CD4-positive, CD25-positive, alpha-beta regulatory T cell (primary cell): ENCODE data around the gene TOM1L2. TPM values are rescaled to one million over a fixed set of nuclear protein-coding genes. Genes with fewer than 3 reads are reported as not detected.
A peak's percentile ranks its signal among the peaks of the same experiment; 100 is the strongest.

ENCODE experiments used
- ATAC-seq, 2 donors: fragments of 150-1000 bp; cut with Tn5 transposase; one replicate each; pipeline ENCODE4 v1.10.0; 2021; ENCODE audit warnings: low read depth in 2 of 2, moderate number of reproducible peaks in 2 of 2, moderate library complexity in 1 of 2
- DNase-seq, 3 donors: peaks; one replicate each; pipeline versions ENCODE4 v3.0.0 to v3.0.0-alpha.2; 2012 to 2022; ENCODE audit warnings: mixed read lengths in 1 of 3
- H3K27ac ChIP-seq: one replicate; pipeline ENCODE4 v1.7.0; 2013; ENCODE audit warnings: mild to moderate bottlenecking, low read length; ENCODE audit not compliant: insufficient read depth, poor library complexity, severe bottlenecking
- H3K27me3 ChIP-seq: one replicate; pipeline ENCODE4 v1.7.0; 2013; ENCODE audit warnings: low read length; ENCODE audit not compliant: control insufficient read depth, insufficient read depth
- H3K36me3 ChIP-seq: one replicate; pipeline ENCODE4 v1.7.0; 2013; ENCODE audit warnings: mild to moderate bottlenecking, low read length, moderate library complexity; ENCODE audit not compliant: control insufficient read depth, insufficient read depth
- H3K4me1 ChIP-seq: 2 replicates; pipeline ENCODE4 v1.7.0; 2013; ENCODE audit warnings: mild to moderate bottlenecking, low read length; ENCODE audit not compliant: insufficient read depth, control insufficient read depth, poor library complexity, severe bottlenecking
- H3K4me3 ChIP-seq: one replicate; pipeline ENCODE4 v1.7.0; 2013; ENCODE audit warnings: low read depth, mild to moderate bottlenecking, low read length, moderate library complexity
- H3K9me3 ChIP-seq, 2 experiments: 1 replicate in 1 of 2; 2 replicates in 1 of 2; pipeline ENCODE4 v1.7.0; 2013; ENCODE audit warnings: low read length in 2 of 2, mild to moderate bottlenecking in 1 of 2, moderate library complexity in 1 of 2; ENCODE audit not compliant: control insufficient read depth in 2 of 2
- H3K27ac Mint-ChIP-seq, 3 donors: one replicate each; pipeline ENCODE4 v1.8.0; 2020 to 2022; ENCODE audit warnings: mild to moderate bottlenecking in 3 of 3, mixed read lengths in 3 of 3, moderate library complexity in 2 of 3
- H3K27me3 Mint-ChIP-seq: one replicate; pipeline ENCODE4 v1.8.0; 2022; ENCODE audit warnings: mild to moderate bottlenecking, mixed read lengths
- H3K36me3 Mint-ChIP-seq: one replicate; pipeline ENCODE4 v1.8.0; 2020; ENCODE audit warnings: mixed read lengths
- H3K4me1 Mint-ChIP-seq, 4 donors: one replicate each; pipeline ENCODE4 v1.8.0; 2020 to 2022; ENCODE audit warnings: mixed read lengths in 4 of 4, mild to moderate bottlenecking in 1 of 4
- H3K4me3 Mint-ChIP-seq, 4 donors: one replicate each; pipeline ENCODE4 v1.8.0; 2020 to 2022; ENCODE audit warnings: mild to moderate bottlenecking in 4 of 4, mixed read lengths in 4 of 4, moderate library complexity in 3 of 4
- H3K9me3 Mint-ChIP-seq, 7 donors: one replicate each; pipeline ENCODE4 v1.8.0; 2020 to 2022; ENCODE audit warnings: mixed read lengths in 7 of 7, mild to moderate bottlenecking in 3 of 7, moderate library complexity in 2 of 7
- polyA plus RNA-seq, 4 donors: library from polyadenylated mRNA; unstranded; fragments of 300-500 nt; fragmentation: Illumina TruSeq; gene quantifications; one replicate each; pipeline ENCODE4 v1.2.3, GENCODE V29; 2021
- total RNA-seq: library from RNA; stranded (reverse); gene quantifications from one replicate; pipeline ENCODE4 v1.2.3, GENCODE V29; 2022

TOM1L2 gene
- total and polyA plus RNA-seq, 5 donors from 2014 or later = 4.0 to 50.8 (median 6.7) TPM

GRCh38 chr17:17993366-17993765 is 21.2 kb upstream of the TOM1L2 start:
- no peaks in the 10 kb centered on the region for H3K36me3 ChIP-seq
- no peak overlapping the region for H3K27ac ChIP-seq
- Mint-ChIP-seq H3K27ac (peak overlapping the region in 1 of 3 donors; percentile 59), H3K4me1 (no peaks in the 10 kb centered on the region), H3K9me3 (no peaks in the 10 kb centered on the region), H3K27me3 (no peaks in the 10 kb centered on the region), H3K36me3 (no peaks in the 10 kb centered on the region), H3K4me3 (no peak overlapping the region)
- H3K4me3 ChIP-seq = no peak overlapping the region
- DNase-seq (no peak), ATAC-seq (no peak)
- no peaks in the 10 kb centered on the region for H3K4me1 ChIP-seq
- H3K27me3 ChIP-seq = no peaks in the 10 kb centered on the region
- H3K9me3 ChIP-seq = no peaks in the 10 kb centered on the region

GRCh38 chr17:17990282-17990681 is 18.1 kb upstream of the TOM1L2 start:
- Mint-ChIP-seq H3K27ac (no peak overlapping the region), H3K9me3 (no peaks in the 10 kb centered on the region)
- no peak for ATAC-seq

GRCh38 chr17:17989618-17990017 is 17.4 kb upstream of the TOM1L2 start:
- H3K27ac ChIP-seq = no peak overlapping the region
- H3K36me3 ChIP-seq = no peaks in the 10 kb centered on the region
- Mint-ChIP-seq H3K27ac (no peak overlapping the region), H3K4me3 (no peak overlapping the region), H3K4me1 (no peaks in the 10 kb centered on the region), H3K36me3 (no peaks in the 10 kb centered on the region), H3K9me3 (no peaks in the 10 kb centered on the region), H3K27me3 (no peaks in the 10 kb centered on the region)
- no peak for DNase-seq
- no peaks in the 10 kb centered on the region for H3K9me3 ChIP-seq
- H3K27me3 ChIP-seq = no peaks in the 10 kb centered on the region
- no peaks in the 10 kb centered on the region for H3K4me1 ChIP-seq
- no peak overlapping the region for H3K4me3 ChIP-seq
- no peak for ATAC-seq

More at GRCh38 chr17:17990282-17990681, 18.1 kb upstream of the TOM1L2 start:
- Histone ChIP-seq H3K9me3 (no peaks in the 10 kb centered on the region), H3K36me3 (no peaks in the 10 kb centered on the region), H3K4me1 (no peaks in the 10 kb centered on the region), H3K27ac (no peak overlapping the region), H3K4me3 (no peak overlapping the region), H3K27me3 (no peaks in the 10 kb centered on the region)
- Mint-ChIP-seq H3K4me1 (no peaks in the 10 kb centered on the region), H3K36me3 (no peaks in the 10 kb centered on the region), H3K27me3 (no peaks in the 10 kb centered on the region), H3K4me3 (peak overlapping the region in 1 of 4 donors; percentile 85)
- DNase-seq = no peak

DNA sequence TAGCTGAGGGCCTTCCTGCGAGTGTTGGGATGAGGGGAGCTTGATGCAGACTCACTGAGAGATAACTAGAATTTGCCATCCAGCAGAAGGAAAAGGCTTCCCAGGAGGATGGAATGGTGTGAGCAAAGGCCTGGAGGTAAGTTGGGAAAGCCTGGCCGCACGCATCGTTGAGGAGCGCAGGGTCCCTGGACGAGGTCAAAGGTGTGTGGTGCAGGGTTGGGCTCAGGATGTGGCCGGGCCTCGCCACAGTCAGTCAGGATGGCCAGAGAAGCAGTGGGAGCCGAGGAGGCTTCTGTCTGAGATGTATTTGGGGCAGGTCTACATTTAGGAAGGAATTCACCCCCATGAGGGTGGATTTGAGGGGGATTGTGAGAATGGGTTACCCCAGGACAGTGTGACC is 16.9 kb upstream of the TOM1L2 start:
- Histone ChIP-seq H3K4me1 (no peaks in the 10 kb centered on the region), H3K36me3 (no peaks in the 10 kb centered on the region), H3K27me3 (no peaks in the 10 kb centered on the region), H3K9me3 (no peaks in the 10 kb centered on the region), H3K4me3 (no peak overlapping the region), H3K27ac (no peak overlapping the region)
- H3K27me3 Mint-ChIP-seq = no peaks in the 10 kb centered on the region
- ATAC-seq = no peak
- no peaks in the 10 kb centered on the region for H3K9me3 Mint-ChIP-seq
- H3K4me3 Mint-ChIP-seq = no peak overlapping the region
- no peak overlapping the region for H3K27ac Mint-ChIP-seq
- DNase-seq = no peak
- H3K36me3 Mint-ChIP-seq = no peaks in the 10 kb centered on the region
- H3K4me1 Mint-ChIP-seq = no peaks in the 10 kb centered on the region

DNA sequence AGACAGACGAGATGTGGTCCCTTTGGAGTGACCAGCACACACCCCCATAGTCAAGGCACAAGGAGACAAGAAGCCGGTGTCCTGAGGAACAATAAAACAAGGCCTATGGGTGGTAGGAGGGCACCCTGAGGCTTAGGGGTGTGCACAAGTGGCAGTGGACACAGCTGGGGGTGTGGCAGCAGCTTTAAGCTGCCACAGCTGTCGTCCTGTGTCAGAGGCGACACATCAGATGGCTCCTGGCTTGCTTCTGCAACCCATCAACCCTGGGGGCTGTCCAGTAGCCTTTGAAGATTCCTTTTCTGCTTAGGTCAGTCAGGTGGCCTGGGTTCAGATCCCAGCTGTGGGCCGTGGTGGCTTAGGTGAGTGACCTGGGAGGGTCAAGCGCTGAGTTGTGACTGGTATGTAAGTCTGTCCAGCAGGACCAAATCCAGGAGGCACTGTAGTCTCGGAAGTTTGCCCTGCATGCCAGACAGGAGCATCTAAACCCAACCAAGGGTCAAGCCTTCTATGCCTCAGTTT is 16.3 kb upstream of the TOM1L2 start:
- H3K4me3 ChIP-seq = no peak overlapping the region
- H3K4me1 ChIP-seq = no peaks in the 10 kb centered on the region
- no peak overlapping the region for H3K27ac ChIP-seq
- H3K36me3 ChIP-seq = no peaks in the 10 kb centered on the region
- Mint-ChIP-seq H3K4me1 (no peaks in the 10 kb centered on the region), H3K9me3 (no peaks in the 10 kb centered on the region), H3K4me3 (no peak overlapping the region), H3K27ac (no peak overlapping the region), H3K27me3 (no peaks in the 10 kb centered on the region), H3K36me3 (no peaks in the 10 kb centered on the region)
- ATAC-seq = no peak
- DNase-seq = no peak
- H3K9me3 ChIP-seq = no peaks in the 10 kb centered on the region
- H3K27me3 ChIP-seq = no peaks in the 10 kb centered on the region

- no peaks in the 10 kb centered on the region for H3K9me3 ChIP-seq
- no peak for DNase-seq
- Mint-ChIP-seq H3K27me3 (no peaks in the 10 kb centered on the region), H3K36me3 (no peaks in the 10 kb centered on the region), H3K4me3 (no peak overlapping the region), H3K27ac (no peak overlapping the region), H3K4me1 (no peaks in the 10 kb centered on the region), H3K9me3 (no peaks in the 10 kb centered on the region)
- no peak overlapping the region for H3K4me3 ChIP-seq
- H3K27ac ChIP-seq = no peak overlapping the region
- no peaks in the 10 kb centered on the region for H3K36me3 ChIP-seq
- H3K4me1 ChIP-seq = no peaks in the 10 kb centered on the region
- no peaks in the 10 kb centered on the region for H3K27me3 ChIP-seq
- ATAC-seq = no peak
Measured at GRCh38 chr17:17987901-17988300, 15.7 kb upstream of the TOM1L2 start.

- H3K27me3 Mint-ChIP-seq = no peaks in the 10 kb centered on the region
- H3K9me3 Mint-ChIP-seq = no peaks in the 10 kb centered on the region
- Histone ChIP-seq H3K36me3 (no peaks in the 10 kb centered on the region), H3K4me1 (no peaks in the 10 kb centered on the region), H3K27me3 (no peaks in the 10 kb centered on the region), H3K4me3 (no peak overlapping the region), H3K27ac (no peak overlapping the region), H3K9me3 (no peaks in the 10 kb centered on the region)
- H3K4me1 Mint-ChIP-seq = no peaks in the 10 kb centered on the region
- H3K27ac Mint-ChIP-seq = no peak overlapping the region
- no peak for ATAC-seq
- no peak overlapping the region for H3K4me3 Mint-ChIP-seq
- no peaks in the 10 kb centered on the region for H3K36me3 Mint-ChIP-seq
- no peak for DNase-seq
Measured at GRCh38 chr17:17987187-17987896, 15.1 kb upstream of the TOM1L2 start.

DNA sequence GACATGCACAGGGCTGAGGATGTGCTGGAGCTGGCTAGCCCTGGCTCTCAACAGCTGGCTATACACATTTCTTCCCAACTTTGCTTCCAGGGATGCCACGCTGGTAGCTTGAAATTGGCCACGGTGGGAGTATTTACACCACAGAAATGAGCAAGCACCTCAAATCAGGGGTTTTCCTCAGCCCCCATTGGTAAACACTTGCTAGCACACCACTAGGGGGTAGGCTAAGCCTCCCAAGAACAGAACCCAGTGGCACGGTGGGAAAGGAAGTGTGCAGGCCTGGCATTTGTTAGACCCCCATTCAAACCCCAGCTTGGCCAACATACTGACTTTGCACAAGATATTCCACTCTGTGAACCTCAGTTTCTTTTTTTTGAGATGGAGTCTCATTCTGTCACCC is 13.4 kb upstream of the TOM1L2 start:
- no peaks in the 10 kb centered on the region for H3K9me3 Mint-ChIP-seq
- DNase-seq = peak in 1 of 3 donors; percentile 17

More for the DNA sequence above, 13.4 kb upstream of the TOM1L2 start:
- Histone ChIP-seq H3K4me1 (no peaks in the 10 kb centered on the region), H3K27me3 (no peaks in the 10 kb centered on the region), H3K36me3 (no peaks in the 10 kb centered on the region), H3K4me3 (no peak overlapping the region), H3K27ac (no peak overlapping the region), H3K9me3 (no peaks in the 10 kb centered on the region)
- H3K36me3 Mint-ChIP-seq = no peaks in the 10 kb centered on the region
- ATAC-seq = no peak
- no peaks in the 10 kb centered on the region for H3K4me1 Mint-ChIP-seq
- no peaks in the 10 kb centered on the region for H3K27me3 Mint-ChIP-seq
- H3K27ac Mint-ChIP-seq = no peak overlapping the region
- H3K4me3 Mint-ChIP-seq = no peak overlapping the region
